A549 treated with ZK216348 at 1 μM for 4 hours (cell line): Measurements from ENCODE around the gene CENPE. TPM values are rescaled to one million over a fixed set of nuclear protein-coding genes. Genes with fewer than 3 reads are reported as not detected.

Source experiments
- total RNA-seq: library from RNA; stranded (reverse); fragments of 200-300 nt; extraction: Qiagen RNA extraction; gene quantifications from 5 replicates; pipeline ENCODE4 v1.2.3, GENCODE V29; 2022; ENCODE audit warnings: low read depth

CENPE gene, protein sequence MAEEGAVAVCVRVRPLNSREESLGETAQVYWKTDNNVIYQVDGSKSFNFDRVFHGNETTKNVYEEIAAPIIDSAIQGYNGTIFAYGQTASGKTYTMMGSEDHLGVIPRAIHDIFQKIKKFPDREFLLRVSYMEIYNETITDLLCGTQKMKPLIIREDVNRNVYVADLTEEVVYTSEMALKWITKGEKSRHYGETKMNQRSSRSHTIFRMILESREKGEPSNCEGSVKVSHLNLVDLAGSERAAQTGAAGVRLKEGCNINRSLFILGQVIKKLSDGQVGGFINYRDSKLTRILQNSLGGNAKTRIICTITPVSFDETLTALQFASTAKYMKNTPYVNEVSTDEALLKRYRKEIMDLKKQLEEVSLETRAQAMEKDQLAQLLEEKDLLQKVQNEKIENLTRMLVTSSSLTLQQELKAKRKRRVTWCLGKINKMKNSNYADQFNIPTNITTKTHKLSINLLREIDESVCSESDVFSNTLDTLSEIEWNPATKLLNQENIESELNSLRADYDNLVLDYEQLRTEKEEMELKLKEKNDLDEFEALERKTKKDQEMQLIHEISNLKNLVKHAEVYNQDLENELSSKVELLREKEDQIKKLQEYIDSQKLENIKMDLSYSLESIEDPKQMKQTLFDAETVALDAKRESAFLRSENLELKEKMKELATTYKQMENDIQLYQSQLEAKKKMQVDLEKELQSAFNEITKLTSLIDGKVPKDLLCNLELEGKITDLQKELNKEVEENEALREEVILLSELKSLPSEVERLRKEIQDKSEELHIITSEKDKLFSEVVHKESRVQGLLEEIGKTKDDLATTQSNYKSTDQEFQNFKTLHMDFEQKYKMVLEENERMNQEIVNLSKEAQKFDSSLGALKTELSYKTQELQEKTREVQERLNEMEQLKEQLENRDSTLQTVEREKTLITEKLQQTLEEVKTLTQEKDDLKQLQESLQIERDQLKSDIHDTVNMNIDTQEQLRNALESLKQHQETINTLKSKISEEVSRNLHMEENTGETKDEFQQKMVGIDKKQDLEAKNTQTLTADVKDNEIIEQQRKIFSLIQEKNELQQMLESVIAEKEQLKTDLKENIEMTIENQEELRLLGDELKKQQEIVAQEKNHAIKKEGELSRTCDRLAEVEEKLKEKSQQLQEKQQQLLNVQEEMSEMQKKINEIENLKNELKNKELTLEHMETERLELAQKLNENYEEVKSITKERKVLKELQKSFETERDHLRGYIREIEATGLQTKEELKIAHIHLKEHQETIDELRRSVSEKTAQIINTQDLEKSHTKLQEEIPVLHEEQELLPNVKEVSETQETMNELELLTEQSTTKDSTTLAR (N-terminal part only)
- 4.0 to 8.9 TPM (median 7.3 TPM) in 5 replicates for total RNA-seq

DNA sequence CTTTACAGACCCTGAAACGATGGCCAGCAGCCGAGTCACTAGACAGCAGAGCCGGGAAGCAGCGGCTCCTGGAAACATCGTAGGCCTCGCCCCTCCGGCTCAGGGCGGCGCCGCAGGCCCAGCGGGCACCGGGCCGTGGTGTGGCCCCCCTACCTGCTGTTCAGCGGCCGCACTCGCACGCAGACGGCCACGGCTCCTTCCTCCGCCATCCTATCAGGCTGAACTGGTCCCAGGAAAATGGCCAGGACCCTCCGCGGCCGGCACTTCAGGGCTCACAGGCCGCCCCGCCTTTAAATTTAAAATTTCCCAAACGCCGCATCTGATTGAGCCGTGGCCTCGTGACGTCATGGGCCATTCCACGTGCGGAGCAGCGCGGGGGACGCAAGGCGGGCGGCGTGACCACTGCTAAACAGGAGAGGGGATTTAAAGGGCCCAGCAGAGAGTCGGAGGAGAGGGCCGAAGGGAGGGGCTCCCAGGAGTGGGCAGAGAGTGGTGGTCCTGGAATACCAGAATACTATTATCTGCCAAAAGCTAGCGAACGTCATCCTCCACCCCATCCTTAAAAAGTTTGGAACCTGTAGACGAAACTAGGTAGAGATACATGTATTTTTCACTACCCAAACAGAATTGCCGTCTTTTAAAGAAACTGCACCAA is at the start of gene CENPE:
CENPE (minus strand) TSS at position 233 of the 655 bp plus-strand sequence; CDS start at position 209, 24 bp downstream.

DNA sequence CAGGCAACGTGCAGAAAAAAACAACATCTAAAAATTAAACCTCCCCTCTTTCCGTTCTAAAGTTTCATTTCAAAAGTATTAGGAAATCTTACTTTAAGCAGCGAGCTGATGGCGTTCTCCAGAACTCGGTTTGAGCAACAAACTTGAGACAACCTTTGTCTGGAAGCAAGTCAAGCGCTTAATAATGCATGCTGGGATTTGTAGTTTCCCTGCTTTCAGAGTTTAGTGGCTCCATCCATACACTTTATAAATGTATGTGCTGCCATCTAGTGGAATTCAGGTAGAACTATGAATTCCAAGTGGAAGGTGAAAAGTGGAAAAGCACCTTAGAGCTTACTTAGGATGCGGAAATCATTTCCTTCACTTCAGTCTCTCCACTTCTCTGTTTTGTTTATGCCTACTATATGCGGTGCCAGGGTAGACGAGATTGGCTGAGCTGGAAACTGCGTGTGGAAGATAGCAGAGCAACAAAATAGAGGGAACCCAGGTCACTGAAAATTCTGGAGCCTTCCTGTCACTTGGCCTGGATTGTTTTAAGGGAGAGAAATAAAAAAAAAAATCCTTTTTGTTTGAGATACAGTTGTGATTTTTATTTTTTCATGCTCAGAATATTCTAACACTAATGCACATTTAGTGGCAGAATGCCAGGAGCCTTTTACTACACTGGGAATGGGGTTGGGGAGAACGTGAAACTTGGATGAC is 98.3 kb downstream of the CENPE start, which contains the start of gene BDH2:
BDH2 (minus strand) TSS at position 144 of the 702 bp plus-strand sequence. CDS start 3,580 bp downstream, outside the sequence.

DNA sequence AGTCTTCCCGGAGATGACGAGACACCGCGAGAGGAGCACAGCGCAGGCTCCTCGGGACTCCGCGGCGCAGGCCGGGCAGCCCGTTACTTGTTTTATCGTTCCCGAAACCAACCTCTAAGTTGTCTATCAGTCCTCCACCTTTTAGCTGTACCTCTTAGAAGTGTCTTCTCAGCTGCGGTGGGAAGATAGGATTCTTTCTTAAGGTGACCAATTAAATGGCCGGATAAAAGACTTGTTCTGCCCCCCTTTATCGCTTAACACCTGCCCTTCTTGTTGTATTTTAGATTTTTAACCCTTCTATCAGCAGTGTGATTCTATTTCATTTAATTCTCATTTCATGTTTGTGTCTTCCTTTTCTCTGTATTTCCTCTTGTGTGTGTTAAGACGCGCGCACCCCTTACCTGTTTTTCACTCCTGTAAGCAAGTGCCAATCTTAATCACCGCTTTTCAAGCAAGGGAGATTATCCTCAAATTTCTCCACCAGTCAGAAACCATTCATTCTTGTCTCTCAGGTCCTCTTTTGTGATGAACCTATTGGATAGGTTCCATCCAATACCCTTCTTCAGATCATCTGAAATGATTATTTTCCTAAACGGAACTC is 121.3 kb downstream of the CENPE start, which contains the start of gene SLC9B2:
SLC9B2 (minus strand) TSS at position 15 of the 601 bp plus-strand sequence. CDS start 9,211 bp downstream, outside the sequence.

Other genes with a start within 250 kb of the CENPE start
- 0.41 TPM in 1 of 5 replicates, not detected in the others for gene SLC9B1, start 178.6 kb downstream of the CENPE start, total RNA-seq
- gene SLC9B2, start 121.6 kb downstream of the CENPE start, total RNA-seq, result 6.4 to 9.8 TPM (median 7.5 TPM) in 5 replicates
- gene BDH2, start 98.5 kb downstream of the CENPE start, total RNA-seq, result 6.7 to 9.5 TPM (median 8.7 TPM) in 5 replicates